Limb (tissue), 2 donors: ENCODE data around the gene MVB12A.

Source experiments
- DNase-seq, 2 donors: peaks; one replicate each; pipeline ENCODE4 v3.0.0-alpha.2; 2016; ENCODE audit errors: extremely low spot score in 2 of 2

Gene MVB12A

DNA sequence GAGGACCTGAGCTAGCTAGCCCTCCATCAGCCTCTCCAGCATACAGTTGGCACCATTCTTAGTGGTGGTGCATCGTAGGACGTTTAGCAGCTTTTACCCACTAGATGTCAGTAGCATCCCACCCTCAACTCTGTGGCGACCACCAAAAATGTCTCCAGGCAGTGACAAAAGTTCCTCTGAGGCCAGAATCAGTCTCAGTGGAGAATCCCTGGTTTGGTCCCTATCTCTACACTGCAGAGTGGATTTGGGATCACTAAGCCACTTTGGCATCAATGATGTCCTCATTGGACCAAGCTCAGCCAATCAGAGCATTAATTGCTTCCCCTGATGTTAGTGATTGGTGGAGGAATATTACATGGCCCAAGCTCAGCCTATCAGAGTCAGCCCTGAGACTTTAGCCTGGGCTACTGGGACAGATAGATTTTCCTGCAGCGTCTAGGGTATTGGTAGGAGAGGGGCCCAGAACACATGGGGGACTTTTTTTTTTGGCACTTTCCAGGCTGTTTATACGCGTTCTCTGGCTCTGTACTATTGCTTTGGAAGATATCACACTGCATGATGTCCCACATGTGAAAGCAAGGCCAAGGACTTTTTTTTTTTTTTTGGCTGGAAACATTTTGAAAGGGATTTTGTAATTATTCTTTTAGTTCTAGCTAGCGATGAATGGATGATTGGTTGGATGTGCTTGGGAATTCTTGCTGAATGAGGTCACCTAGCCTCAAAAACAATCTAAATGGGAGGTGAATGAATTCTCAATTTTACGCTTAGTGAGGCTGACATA is 21.6 kb downstream of the MVB12A start:
- no peak for DNase-seq

DNA sequence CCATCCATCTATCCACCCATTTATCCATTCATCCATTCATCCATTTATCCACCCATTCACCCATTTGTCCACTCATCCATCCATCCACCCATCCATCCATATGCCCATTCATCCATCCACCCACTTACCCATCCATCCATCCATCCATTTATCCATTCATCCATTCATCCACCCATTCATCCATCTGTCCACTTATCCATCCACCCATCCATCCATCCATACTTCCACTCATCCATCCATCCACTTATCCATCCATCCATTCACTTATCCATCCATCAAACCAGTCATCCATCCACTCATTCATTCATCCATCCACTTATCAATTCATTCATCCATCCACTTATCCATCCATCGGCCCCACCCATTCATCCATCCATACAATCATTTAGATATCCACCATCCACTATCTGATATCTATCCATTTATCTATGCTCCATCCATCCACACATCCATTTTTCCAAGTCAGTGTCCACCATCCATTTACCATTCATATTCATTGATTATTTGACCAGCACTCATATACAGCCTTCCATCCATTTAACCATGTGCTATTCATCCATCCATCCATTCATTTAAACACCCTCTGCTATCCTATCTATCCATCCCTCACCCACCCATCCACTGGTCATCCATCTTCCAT is 25.8 kb downstream of the MVB12A start:
- DNase-seq = no peak

DNA sequence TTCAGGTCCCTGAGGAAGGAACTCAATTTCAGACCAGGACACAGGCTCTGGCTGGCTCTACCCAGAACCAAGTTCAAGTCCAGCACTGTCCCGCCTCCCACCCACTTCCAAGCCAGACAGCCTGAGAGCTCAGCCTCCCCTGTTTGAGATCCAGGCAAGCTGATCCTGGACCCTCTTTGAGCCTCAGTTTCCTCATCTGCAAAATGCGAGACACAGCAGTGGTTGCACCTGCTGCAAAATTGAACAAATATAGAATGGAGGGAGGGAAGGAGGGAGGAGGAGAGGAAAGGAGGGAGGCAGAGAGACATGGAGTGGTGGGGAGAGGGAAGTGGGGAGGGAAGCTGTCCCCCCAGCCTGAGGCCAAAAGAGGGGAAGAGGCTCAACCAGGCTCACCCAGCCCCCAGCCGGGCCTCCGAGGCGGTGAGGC is 27.9 kb downstream of the MVB12A start:
- peak in 1 of 2 donors; percentile 57 for DNase-seq

DNA sequence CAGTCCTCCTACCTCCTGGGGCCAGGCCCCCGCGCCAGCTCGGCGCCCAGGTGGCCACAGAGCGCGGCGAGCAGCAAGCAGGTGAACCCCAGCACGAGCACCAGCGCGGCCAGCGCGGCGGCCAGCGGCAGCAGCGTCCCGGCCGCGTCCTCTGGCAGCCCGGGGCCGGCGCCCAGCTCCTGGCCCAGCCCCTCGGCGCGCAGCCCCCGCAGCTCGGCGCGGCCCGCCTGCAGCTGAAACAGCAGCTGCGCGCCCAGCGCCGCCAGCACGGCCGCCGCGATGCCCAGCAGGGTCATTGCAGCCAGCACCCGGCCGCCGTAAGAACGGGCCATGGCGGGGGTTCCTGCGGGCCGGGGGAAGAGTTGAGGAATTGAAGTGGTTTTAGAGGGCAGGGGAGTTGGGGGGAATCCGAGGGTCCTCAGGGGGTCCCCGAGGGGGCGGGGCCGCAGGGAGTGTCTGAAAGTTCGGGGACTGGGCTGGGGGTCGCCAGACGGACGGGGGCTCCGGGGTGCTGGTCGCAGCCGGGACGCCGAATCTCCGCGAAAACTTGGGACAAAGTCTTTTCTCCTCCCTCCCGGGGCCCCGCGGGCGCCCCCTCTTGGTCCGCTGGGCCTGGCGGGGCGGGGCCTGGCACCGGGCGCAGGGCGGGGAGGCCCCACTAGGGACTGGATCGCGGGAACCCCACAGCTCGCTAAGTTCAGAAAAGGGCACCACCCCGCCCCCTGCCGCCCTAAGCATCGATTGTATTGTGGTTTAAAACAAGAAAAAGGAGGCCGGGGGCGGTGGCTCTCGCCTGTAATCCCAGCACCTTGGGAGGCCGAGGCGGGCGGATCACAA is 28.5 kb downstream of the MVB12A start, which contains the start of gene TMEM221:
Gene TMEM221, minus strand, starts transcription at position 538 of the 837 bp plus-strand sequence. Its CDS starts 206 bp downstream, at position 332.
- DNase-seq = peak in 1 of 2 donors; percentile 70

DNA sequence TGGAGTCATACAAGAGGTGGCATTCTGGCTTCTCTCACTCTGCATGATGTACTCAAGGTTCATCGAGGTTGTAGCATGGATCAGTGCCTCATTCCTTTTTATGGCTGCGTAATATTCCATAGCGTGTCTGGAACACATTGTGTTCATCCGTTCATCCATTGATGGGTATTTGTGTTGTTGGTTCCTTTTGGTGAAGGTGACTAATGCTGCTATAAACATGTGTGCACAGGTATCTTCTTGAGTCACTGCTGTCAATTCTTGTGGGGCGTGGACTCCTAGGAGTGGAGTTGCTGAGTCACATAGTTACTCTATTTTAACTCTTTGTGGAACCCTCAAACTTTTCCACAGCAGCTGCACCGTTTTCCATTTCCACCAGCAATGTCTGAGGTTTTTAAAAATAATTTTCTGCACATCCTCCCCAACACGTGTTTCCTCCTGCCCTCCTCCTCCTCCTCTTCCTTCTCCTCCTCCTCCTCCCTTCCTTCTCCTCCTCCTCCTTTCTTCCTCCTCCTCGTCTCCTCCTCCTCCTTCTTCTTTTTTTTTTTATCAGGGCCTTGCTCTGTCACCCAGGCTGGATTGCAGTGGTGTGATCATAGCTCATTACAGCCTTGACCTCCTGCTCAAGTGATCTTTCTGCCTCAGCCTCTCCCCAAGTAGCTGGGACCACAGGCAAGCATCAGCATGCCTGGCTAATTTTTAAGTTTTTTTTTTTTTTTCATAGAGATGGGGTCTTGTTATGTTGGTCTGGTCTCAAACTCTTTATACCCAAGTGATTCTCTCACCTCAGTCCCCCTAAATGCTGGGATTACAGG is 30.6 kb downstream of the MVB12A start:
- no peak for DNase-seq

DNA sequence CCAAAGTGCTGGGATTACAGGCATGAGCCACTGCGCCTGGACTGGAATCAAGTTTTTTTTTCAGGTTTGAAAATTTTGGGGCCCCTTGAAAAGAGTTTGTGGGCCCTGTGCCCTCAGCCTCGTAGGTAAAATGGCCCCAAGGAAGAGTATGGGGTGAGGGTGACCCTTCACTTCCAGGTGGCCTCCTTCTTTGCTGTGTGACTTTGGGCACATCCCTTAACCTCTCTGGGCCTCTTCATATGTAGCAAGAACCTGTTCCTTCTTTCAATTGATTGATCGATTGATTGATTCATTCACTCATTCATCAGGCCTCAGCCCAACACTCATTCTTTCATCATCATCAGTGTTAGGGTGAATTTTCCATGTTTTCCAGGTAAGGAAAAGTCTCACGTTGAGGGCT is 32.0 kb downstream of the MVB12A start:
- DNase-seq = no peak

DNA sequence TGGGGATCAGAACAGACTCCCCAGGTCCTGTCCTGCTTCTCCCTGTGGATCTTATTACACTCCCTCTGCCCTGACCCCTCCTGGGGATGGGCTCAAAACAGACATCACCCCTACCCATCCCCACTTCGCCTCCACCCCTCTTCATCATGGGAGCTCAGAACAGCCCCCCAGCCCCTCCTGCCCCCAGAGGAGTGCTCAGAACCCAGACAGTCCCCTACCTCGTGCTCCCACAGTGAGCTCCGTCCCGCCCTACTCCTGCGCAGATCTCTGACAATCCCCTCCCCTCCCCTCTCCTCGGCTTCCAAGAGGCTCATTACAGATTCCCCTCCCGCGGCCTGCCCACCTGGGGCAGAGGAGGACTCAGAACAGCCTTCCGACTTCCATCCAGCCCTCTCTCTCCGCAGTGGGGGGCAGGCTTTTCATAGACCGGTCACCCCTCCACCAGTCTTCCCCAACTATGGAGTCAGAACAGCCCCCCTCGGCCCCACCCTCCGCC is 34.8 kb downstream of the MVB12A start:
- DNase-seq = no peak

DNA sequence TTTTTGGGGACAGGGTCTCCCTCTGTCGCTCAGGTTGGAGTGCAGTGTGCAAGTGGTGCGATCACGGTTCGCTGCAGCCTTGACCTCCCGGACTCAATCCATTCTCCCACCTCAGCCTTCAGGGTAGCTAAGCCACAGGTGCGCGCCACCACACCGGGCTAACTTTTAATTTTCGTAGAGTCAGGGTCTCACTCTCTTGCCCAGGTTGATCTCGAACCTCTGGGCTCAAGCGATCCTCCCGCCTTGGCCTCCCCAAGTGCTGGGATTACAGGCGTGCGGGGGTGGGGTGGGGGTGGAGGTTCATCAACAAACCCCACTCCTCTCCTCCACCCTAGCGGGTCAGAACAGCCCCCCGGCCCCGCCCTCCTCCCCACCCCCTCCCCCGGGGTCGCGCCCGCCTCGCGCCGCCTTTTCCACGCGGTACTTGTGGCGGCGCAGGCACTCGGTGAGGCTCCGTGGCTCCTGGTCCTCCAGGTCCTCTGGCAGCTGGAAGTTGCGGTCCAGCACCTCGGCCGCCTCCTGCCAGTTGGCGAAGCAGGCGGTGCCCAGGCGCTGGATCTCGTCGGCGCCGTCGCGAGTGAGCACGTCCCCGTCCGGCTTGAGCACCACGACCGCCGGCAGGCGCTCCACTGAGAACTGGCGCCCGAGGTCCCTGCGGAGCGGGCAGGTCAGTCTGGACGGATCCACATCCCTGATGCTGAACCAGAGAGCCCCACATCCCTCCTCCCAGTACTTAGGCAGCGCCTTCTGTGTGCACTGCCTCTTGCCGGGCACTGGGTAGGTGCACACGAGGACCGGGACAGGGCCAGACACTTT is 35.7 kb downstream of the MVB12A start:
- DNase-seq = no peak

DNA sequence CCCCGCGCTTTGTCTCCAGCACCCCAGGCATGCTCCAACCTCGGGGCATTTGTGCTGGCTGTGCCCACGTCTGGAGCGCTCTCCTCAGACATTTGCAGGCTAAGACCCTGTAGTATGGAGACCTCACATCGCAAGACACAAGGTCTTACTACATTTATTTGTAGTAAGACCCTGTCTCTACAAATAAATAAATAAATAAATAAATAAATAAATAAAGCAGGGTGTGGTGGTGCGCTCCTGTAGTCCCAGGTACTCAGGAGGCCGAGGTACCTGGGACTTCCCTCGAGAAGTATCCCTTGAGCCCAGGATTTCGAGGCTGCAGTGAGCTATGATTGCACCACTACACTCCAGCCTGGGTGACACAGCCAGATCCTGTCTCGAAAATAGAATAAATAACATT is 36.3 kb downstream of the MVB12A start:
- no peak for DNase-seq

DNA sequence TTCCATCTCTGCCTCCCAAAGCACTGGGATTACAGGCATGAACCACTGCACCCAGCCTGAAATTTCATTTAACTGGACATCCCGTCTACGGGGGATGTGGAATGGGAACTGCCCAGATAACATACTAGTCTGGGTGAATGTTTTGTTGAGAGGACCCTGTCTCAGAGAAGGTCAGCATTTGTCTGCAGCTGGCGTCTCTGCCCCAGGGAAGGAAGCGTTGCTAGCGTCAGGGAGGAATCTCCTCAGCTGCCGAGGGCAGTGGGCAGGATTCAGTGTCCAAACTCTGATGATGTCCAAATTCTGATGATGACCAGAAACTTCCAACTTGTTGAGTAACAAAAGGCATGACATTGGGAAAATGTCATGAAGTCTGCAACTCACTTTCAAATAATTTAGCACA is 37.8 kb downstream of the MVB12A start:
- DNase-seq = no peak

DNA sequence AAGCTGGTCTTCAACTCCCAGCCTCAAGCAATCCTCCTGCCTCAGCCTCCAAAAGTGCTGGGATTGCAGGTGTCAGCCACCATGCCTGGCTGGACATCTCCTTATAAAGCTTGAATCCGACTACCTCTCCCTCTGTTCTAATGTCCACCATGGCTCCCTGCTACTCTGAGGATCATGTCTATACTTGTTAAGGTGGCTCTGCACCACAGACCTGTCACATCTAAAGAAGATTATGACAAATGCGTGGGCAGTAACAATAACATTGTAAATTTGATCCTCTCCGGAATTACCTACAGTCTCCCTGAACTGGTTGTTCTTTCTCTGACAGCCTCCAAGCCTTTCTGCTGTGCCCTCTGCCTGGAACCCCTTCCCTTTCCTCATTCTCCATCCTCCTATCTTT is 39.1 kb downstream of the MVB12A start:
- no peak for DNase-seq

DNA sequence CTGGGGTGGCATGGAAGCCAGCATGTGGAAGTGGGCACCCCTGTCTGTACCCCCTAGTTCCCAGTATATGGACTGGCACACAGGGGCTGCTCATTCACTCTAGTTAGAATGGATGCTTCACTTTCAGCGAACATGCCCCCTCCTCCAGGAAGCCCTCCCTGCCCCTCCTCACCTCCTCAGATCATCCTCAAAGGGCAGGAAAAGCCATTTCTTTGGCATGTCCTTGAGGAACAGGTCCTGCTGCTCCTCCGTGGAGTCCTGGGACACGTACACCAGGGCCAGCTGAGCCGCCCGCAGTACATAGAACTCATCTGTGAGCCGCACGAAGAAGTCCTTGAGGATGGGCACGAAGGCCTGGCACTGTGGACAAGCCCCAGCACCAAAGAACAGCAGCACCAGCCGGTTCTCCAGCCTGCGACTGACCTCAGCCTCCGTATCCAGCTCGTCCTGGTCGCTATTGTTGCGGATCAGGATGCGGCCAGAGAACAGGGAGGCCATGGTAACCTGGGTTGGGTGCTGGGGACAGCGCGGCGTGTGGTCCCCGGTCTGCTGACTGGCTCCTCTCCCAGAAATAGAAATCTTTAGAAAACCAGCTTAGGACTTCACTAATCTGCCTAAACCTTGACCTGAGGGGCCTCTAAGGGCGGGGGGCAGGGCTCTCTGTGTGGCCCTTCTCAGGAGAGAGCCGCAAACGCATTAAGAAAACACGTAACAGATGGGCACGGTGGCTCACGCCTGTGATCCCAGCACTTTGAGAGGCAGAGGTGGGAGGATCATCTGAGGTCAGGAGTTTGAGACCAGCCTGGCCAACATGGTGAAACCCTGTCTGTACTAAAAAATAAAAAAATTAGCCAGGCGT is 40.8 kb downstream of the MVB12A start, which contains the start of gene NXNL1:
Gene NXNL1, minus strand, starts transcription at position 555 of the 859 bp plus-strand sequence. Its CDS starts 57 bp downstream, at position 498.
- no peak for DNase-seq

DNA sequence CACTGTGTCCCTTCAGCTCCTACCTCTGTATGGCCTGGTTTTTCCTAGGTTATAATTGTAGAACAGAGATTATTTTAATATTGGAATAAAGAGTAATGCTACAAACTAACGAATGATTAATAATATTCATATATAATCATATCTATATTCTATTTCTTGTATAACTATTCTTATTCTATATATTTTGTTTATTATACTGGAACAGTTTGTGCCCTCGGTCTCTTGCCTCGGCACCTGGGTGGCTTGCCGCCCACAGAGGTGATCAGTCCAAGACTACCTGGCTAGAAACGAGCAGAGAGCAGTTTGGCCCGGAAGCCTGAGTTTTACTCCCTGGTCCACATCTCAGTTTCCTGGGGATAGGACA is 46.6 kb downstream of the MVB12A start:
- DNase-seq = no peak

DNA sequence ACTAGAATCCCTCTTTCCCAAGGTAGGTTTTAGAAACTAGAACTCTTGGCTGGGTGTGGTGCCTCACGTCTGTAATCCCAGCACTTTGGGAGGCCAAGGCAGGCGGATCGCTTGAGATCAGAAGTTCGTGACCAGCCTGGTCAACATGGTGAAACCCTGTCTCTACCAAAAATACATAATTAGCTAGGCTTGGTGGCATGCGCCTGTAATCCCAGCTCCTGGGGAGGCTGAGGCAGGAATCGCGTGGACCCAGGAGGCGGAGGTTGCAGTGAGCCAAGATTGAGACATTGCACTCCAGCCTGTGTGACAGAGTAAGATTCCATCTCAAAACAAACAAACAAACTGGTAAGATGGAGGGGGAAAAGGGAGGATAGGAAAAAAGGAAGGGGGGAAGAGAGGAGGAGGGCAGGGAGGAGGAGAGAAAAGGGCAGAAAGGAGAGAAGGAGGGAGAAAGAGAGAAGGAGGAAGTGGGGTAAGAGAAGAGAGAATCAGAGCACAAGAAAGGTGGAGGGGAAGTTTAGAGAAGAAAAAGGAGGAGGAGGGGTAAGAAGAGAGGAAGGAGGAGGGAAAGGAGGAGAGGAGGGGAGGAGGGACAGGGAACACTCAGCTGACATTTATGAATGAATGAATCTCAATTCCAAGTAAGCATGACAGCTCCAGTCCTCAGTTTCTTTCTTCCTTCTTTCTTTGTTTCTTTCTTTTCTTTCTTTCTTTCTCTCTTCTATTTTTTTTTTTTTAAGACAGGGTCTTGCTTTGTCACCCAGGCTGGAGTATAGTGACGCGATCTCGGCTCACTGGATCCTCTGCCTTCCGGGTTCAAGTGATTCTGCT is 47.8 kb downstream of the MVB12A start:
- DNase-seq = no peak

DNA sequence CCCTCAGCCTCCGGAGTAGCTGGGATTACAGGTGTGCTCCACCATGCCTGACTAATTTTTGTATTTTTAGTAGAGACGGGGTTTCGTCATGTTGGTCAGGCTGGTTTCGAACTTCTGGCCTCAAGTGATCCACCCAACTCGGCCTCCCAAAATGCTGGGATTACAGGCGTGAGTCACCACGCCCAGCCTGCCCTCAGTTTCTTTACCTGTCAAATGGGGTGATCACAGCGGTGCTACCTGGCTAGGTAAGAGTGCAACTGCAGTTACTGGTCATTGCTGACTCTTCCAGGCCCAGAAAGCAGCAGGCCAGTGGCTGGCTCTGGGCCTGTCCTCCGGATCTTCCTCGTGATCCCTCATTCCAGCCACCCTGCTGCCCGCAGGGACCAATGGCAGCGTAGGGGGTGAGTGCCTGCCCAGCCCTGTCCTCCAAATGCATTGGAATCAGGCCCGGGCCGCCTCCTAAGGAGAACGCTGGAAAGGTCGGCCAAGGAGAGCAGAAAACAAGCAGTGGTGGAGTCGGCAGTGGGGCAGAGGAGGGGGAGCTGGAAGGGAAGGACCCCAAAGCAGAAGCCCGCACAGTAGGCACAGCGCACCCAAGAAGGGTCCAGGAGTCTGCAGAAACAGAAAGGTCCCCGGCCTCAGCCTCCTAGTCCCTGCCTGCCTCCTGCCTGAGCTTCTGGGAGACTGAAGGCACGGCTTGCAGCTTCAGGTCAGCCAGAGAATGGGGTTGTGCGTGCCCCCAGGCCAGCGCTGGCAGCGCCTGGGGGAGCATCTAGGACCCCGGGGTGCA is 48.6 kb downstream of the MVB12A start:
- DNase-seq = peak in 1 of 2 donors; percentile 36

DNA sequence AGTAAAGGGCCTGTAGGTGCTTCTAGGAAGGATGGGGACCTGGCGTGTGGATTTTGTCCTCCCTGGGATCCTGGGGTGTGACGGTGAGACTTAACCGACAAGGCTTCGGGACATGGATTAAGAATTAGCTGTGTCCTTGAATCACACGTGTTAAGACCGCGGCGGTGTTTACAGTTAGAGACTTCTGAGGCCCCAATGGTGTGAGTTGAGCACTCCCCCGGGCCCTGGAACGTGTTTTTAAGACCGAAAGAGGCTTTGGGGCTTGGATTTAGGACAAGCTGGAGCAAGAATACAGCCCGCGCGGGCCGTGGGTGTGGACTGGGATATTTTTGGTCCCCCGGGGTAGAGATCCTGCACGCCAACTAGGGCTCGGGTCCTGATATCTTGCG is 49.2 kb downstream of the MVB12A start:
- no peak for DNase-seq

DNA sequence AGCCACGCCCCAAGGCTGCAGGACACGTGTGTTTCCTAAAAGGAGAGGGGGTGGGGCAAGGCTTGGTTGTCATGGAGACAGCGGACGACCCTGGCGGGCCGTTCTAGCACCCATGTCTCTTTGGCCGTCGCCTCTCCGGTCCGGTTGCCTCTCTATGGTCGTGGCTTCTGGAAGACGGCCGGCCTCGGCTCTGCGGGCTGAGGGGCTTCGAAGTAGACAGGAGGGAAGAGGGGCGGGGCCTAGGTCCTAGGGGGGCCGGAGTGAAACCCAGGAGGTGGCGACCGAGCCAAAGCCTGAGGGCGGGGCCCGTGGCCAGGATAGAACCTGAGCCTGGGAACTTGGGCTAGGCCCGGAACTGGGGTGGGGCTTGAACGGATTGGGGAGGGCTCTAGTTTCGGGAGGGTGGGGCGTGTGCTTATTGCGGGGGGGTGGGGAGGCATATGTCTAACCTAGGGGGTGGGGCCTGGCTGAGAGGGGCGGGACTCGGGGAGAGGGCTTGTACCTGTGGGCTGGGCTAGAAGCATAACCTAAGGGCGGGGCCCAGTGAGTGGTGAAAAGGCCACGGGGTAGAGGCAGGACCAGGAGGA is 49.7 kb downstream of the MVB12A start:
- peak; percentile 93 to 95 for DNase-seq
